ENCODE results near the gene TSSK3. TPM values are rescaled to one million over a fixed set of nuclear protein-coding genes. Genes with fewer than 3 reads are reported as not detected.

Gene TSSK3
- total and polyA plus RNA-seq, 2 donors (not counting 1 experiment from before 2014, with no cell fraction given), result 1.8 to 11.6 TPM

DNA sequence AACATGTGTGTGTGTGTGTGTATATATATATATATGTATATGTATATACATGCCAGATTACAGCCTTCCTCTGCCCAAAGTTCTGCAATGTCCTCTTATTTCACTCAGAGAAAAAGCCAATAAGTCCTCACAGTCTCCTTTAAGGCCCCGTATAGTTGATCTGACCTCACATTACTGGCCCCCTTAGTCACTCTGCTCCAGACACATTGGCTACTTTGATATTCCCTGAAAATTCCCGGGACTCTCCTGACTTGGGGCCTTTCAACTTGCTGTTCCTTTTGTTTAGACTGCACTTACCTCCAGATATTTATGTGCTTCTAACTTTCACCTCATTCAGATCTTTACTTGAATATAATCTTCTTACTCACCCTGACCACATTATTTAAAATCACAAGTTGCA, 36.1 kb downstream of the TSSK3 start:
- TF ChIP-seq, protein P1, sequence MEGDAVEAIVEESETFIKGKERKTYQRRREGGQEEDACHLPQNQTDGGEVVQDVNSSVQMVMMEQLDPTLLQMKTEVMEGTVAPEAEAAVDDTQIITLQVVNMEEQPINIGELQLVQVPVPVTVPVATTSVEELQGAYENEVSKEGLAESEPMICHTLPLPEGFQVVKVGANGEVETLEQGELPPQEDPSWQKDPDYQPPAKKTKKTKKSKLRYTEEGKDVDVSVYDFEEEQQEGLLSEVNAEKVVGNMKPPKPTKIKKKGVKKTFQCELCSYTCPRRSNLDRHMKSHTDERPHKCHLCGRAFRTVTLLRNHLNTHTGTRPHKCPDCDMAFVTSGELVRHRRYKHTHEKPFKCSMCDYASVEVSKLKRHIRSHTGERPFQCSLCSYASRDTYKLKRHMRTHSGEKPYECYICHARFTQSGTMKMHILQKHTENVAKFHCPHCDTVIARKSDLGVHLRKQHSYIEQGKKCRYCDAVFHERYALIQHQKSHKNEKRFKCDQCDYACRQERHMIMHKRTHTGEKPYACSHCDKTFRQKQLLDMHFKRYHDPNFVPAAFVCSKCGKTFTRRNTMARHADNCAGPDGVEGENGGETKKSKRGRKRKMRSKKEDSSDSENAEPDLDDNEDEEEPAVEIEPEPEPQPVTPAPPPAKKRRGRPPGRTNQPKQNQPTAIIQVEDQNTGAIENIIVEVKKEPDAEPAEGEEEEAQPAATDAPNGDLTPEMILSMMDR (IDR thresholded peaks at IDR 0.05), result no peak
- TF ChIP-seq EZH2 (IDR thresholded peaks at IDR 0.05; ENCODE audit: borderline replicate concordance, insufficient read depth, low read depth, low read length, poor library complexity, severe bottlenecking), result no peak
- Mint-ChIP-seq H3K27me3 (peaks cover 3% of the 10 kb centered on the region), H3K4me3 (no peak overlapping the region), H3K27ac (no peak overlapping the region), H3K9me3 (ENCODE audit: insufficient read depth) (no peaks in the 10 kb centered on the region), H3K4me1 (peaks cover 24% of the 10 kb centered on the region)
- DNase-seq (no peak), ATAC-seq (ENCODE audit: low read depth) (no peak)
- Histone ChIP-seq H3K4me3 (ENCODE audit: control extremely low read depth in 1 of 5, extremely low read depth in 1 of 5, insufficient read depth in 1 of 5, low read depth in 2 of 5, low read length in 4 of 5) (no peak overlapping the region), H3K4me2 (replicated peaks; ENCODE audit: low read depth, low read length, poor library complexity, severe bottlenecking) (no peak overlapping the region), H3K27ac (ENCODE audit: low read length in 2 of 2) (no peak overlapping the region), H2AFZ (ENCODE audit: insufficient read depth, low read depth, low read length, poor library complexity, severe bottlenecking) (no peak overlapping the region), H3K79me2 (ENCODE audit: control insufficient read depth, insufficient read depth, low read length) (peaks cover 8% of the 10 kb centered on the region), H3K27me3 (replicated peaks in 1 of 4; ENCODE audit: control extremely low read depth in 1 of 4, control insufficient read depth in 3 of 4, insufficient read depth in 4 of 4, low read length in 3 of 4) (no peaks in the 10 kb centered on the region), H3K4me1 (ENCODE audit: control insufficient read depth in 2 of 2, insufficient read depth in 2 of 2, low read length in 2 of 2) (peaks cover 9 to 14% of the 10 kb centered on the region in 2 donors), H4K20me1 (ENCODE audit: control insufficient read depth, insufficient read depth, low read length, poor library complexity, severe bottlenecking) (no peaks in the 10 kb centered on the region), H3K9me3 (ENCODE audit: control extremely low read depth in 1 of 3, control insufficient read depth in 2 of 3, insufficient read depth in 1 of 3, low read length in 2 of 3) (no peaks in the 10 kb centered on the region), H3K36me3 (replicated peaks in 1 of 2; ENCODE audit: control extremely low read depth in 1 of 2, control insufficient read depth in 1 of 2, extremely low read depth in 1 of 2, insufficient read depth in 2 of 2, low read length in 1 of 2) (no peaks in the 10 kb centered on the region), H3K9ac (ENCODE audit: low read length) (no peak overlapping the region)
- ChIA-PET POLR2A (no interaction called here), CTCF (interaction anchor here (1.3 to 5.1 kb wide), 5 partner anchors 9 to 375 kb away, joined by 3 to 76 read pairs (median 5); no protein-coding TSS in a partner anchor)
- WGBS (ENCODE audit: insufficient coverage), result 79% methylated on average over 2 of the region's 2 CpGs
- intact Hi-C loops (cut with micrococcal nuclease), result no loop called here

DNA sequence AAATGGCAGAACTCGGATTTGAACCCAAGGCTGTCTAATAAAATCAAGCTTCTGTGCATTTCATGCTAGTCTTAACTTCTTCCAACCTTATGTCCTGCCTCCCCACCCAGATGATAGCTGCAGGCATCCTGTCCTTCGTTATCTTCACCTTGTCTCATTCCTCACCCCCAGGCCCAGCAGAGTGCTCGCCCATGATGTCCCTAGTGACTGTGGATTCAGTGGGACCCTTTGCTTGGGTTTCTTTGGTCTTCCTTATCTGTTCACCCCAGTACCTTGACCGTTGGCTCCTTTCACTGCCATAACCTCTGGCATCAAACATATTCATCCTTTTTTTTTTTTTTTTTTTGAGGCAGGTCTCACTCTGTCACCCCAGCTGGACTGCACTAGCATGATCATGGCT, 37.5 kb downstream of the TSSK3 start:
- H3K27ac ChIP-seq (ENCODE audit: low read length in 2 of 2), result no peak overlapping the region
- no peak overlapping the region for H3K9ac ChIP-seq (ENCODE audit: low read length)
- H2AFZ ChIP-seq (ENCODE audit: insufficient read depth, low read depth, low read length, poor library complexity, severe bottlenecking), result no peak overlapping the region
- Mint-ChIP-seq H3K27ac (no peak overlapping the region), H3K4me1 (peaks cover 11% of the 10 kb centered on the region), H3K9me3 (ENCODE audit: insufficient read depth) (no peaks in the 10 kb centered on the region), H3K4me3 (no peak overlapping the region), H3K27me3 (peaks cover 3% of the 10 kb centered on the region)
- WGBS (ENCODE audit: insufficient coverage), result 89% methylated on average over 4 of the region's 4 CpGs
- TF ChIP-seq, protein P1 (IDR thresholded peaks at IDR 0.05), result no peak
- TF ChIP-seq EZH2 (IDR thresholded peaks at IDR 0.05; ENCODE audit: borderline replicate concordance, insufficient read depth, low read depth, low read length, poor library complexity, severe bottlenecking), result no peak
- ChIA-PET POLR2A (no interaction called here), CTCF (interaction anchor here (0.6 to 5.1 kb wide), 13 partner anchors 10 to 385 kb away, joined by 3 to 76 read pairs (median 4); no protein-coding TSS in a partner anchor)
- H3K9me3 ChIP-seq (ENCODE audit: control extremely low read depth in 1 of 3, control insufficient read depth in 2 of 3, insufficient read depth in 1 of 3, low read length in 2 of 3), result no peaks in the 10 kb centered on the region
- no peaks in the 10 kb centered on the region for H3K79me2 ChIP-seq (ENCODE audit: control insufficient read depth, insufficient read depth, low read length)
- intact Hi-C loops (cut with micrococcal nuclease), result loop anchor here (2.0 kb wide), 2 partner anchors 15 to 473 kb away; no protein-coding TSS in a partner anchor
- H3K4me2 ChIP-seq (replicated peaks; ENCODE audit: low read depth, low read length, poor library complexity, severe bottlenecking), result no peak overlapping the region
- peaks cover 4 to 7% of the 10 kb centered on the region in 2 donors for H3K4me1 ChIP-seq (ENCODE audit: control insufficient read depth in 2 of 2, insufficient read depth in 2 of 2, low read length in 2 of 2)
- H3K27me3 ChIP-seq (replicated peaks in 1 of 4; ENCODE audit: control extremely low read depth in 1 of 4, control insufficient read depth in 3 of 4, insufficient read depth in 4 of 4, low read length in 3 of 4), result no peaks in the 10 kb centered on the region
- ATAC-seq (ENCODE audit: low read depth) (no peak), DNase-seq (no peak)
- H3K4me3 ChIP-seq (ENCODE audit: control extremely low read depth in 1 of 5, extremely low read depth in 1 of 5, insufficient read depth in 1 of 5, low read depth in 2 of 5, low read length in 4 of 5), result no peak overlapping the region
- no peaks in the 10 kb centered on the region for H3K36me3 ChIP-seq (replicated peaks in 1 of 2; ENCODE audit: control extremely low read depth in 1 of 2, control insufficient read depth in 1 of 2, extremely low read depth in 1 of 2, insufficient read depth in 2 of 2, low read length in 1 of 2)
- H4K20me1 ChIP-seq (ENCODE audit: control insufficient read depth, insufficient read depth, low read length, poor library complexity, severe bottlenecking), result no peaks in the 10 kb centered on the region

Data from B cell (primary cell).